GM12892 (cell line): ENCODE data around the gene ADCY1.

Experiments used
- DNase-seq: peaks from one replicate; pipeline ENCODE4 v3.0.0; 2011; ENCODE audit not compliant: insufficient read length
- FAIRE-seq: peaks from 2 replicates; lab custom pipeline; 2011; peaks lifted over from hg19 to GRCh38; lab: Jason Lieb, UNC
- POLR2A ChIP-seq: IDR thresholded peaks from 2 replicates; pipeline ENCODE4 v1.6.1; 2011; ENCODE audit warnings: low read depth, low read length, control low read depth
- POLR2AphosphoS5 ChIP-seq: IDR thresholded peaks from 2 replicates; pipeline ENCODE4 v1.6.1; 2011; ENCODE audit warnings: low read depth, low read length, control low read depth
- TAF1 ChIP-seq: IDR thresholded peaks from 2 replicates; pipeline ENCODE4 v1.6.1; 2011; ENCODE audit warnings: low read depth, mild to moderate bottlenecking, control low read depth, low read length, borderline replicate concordance

ADCY1 gene

DNA sequence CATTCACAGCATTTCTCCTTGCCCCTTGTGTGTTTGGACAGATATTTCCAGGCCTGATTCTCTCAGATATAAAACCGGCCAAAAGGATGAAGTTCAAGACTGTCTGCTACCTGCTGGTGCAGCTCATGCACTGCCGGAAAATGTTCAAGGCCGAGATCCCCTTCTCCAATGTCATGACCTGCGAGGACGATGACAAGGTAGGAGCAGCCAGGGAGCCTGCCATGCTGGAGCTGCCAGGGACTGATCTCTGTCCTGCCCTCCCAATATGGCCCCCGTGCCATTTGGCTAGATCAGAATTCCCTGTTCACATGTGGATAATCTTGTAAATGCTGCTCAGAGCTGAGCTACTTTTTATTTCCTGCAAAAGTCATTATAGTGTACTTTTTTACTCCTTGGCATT is 87.8 kb downstream of the ADCY1 start:
- no peak for FAIRE-seq
- no peak for DNase-seq
- TF ChIP-seq POLR2A (no peak), TAF1 (no peak), POLR2AphosphoS5 (no peak)

DNA sequence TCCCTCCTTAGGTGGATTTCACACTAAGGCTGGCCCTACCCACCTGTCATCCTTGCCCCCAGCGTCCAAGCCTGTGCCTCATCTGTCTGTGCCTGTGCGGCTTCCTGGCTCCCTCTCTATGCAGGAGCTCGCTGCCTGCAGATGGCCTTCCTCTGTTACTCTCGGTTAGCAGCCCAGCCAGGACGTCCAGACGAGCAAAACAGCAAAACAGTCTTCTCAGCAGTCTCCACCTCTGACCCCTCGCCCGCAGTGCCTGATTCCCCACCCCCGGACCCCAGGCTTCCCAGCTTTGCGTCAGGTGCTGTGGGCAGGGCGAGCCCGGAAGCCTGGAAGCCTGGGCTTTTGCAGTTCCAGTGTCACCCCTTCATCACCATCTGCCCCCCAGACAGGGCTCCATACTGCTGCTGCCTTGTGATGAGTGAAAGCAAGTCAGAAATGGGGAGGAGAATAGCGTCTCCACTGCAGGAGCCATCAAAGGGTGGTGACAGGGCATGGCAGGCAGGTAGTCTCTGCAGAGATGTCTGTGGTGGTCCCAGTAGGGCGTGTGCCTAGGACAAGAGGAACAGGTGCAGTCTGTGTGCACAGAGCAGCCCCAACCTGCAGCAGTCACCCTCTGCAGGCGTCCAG is 88.5 kb downstream of the ADCY1 start:
- FAIRE-seq (no peak), DNase-seq (no peak)
- TF ChIP-seq POLR2A (no peak), TAF1 (no peak), POLR2AphosphoS5 (no peak)

DNA sequence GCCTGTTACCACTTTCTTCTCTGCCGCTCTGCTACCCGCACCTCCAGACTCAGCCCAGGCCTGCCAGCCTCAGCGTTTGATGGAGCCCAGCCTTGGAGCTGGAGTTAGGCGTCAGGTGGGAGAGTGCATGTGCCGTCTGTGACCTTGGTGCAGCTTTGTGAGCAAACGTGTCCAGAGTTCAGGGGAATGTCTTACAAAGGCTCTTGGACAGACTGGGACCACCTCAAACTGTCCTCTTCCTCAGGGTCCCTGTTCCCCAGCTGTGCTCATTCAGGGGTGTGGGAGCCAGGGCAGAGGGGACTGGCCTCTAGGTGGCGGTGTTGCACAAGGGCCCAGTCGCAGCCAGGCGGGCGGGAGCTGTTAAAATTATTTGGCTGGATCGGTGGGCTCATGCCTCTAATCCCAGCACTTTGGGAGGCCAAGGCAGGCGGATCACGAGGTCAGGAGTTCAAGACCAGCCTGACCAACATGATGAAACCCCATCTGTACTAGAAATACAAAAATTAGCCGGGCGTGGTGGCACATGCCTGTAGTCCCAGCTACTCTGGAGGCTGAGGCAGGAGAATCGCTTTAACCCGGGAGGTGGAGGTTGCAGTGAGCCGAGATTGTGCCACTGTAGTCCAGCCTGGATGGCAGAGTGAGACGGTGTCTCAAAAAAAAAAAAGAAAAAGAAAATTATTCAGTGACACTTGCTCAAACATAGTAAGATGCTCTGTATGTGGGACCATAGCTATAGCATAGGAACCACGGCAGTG is 89.2 kb downstream of the ADCY1 start:
- FAIRE-seq (no peak), DNase-seq (no peak)
- TF ChIP-seq POLR2A (no peak), TAF1 (no peak), POLR2AphosphoS5 (no peak)

DNA sequence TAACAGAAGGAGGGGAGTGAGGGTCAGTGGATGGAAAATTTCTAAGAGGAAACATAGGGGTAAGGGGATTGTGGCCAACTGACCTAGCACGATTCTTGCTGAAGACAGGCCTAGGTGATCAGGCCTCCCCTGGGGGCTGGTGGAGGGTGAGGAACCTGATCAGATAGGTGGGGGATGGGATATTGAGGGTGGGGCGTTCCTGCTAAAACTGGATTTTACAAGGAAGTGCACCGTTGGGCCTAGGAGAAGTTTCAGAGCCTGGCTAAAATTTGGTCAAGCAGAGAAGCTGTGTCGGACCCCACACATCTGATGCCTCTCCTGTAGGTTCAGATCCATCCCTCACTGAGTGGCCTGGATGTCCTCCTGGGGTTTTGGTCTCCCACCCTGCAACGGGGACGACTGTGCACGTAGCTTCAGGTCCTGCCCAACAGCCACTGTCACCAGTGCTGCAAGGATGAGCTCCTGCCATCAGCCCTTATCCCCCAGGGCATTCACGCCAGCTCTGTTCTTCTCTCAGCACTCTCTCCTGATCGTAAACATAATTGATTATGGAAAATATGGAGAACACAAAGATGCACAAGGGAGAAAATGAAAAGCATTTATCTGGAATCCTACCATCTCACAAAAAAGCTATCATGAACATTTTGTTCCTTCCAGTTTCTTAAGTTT is 89.9 kb downstream of the ADCY1 start:
- DNase-seq (no peak), FAIRE-seq (no peak)
- TF ChIP-seq TAF1 (no peak), POLR2AphosphoS5 (no peak), POLR2A (no peak)

DNA sequence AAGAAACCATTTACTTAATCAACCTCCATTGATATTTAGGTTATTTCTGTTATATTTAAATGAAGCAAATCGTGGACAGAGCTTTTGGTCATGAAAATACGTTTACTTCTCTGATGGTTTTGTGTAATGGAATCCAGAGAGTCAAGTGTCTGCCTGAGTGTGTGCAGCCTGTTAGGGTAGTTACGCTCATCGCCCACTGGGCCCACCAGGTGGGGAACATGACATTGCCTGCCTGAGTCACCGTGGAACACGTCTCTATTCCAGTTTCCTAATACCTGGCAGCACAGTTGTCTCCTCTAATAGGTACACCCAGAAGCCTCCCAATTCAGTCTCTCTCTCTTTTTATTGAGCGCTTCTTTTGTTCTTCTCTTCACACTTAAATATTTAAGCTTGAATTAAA is 91.0 kb downstream of the ADCY1 start:
- DNase-seq (no peak), FAIRE-seq (no peak)
- no peak for TF ChIP-seq POLR2A
- TF ChIP-seq POLR2AphosphoS5 = no peak
- no peak for TF ChIP-seq TAF1

DNA sequence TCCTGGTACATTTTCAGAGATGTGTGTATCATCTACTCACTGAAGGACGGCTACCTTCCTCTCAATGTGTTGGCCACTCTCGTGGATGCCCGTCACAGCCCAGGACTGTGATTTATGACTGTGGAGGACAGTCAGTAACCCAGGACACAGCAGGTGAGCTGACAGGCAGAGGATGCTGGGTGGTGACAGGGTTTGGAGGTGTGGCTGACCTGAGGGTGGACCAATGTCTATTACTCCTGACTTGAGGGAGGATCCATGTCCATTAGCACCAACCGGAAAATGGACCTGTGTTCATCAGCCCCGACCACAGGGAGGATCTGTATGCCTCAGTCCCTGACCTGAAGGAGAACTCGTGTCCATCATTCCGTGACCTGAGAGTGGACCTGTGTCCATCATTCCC is 96.1 kb downstream of the ADCY1 start:
- TF ChIP-seq POLR2A = no peak
- TF ChIP-seq TAF1 = no peak
- TF ChIP-seq POLR2AphosphoS5 = no peak
- no peak for DNase-seq
- no peak for FAIRE-seq

DNA sequence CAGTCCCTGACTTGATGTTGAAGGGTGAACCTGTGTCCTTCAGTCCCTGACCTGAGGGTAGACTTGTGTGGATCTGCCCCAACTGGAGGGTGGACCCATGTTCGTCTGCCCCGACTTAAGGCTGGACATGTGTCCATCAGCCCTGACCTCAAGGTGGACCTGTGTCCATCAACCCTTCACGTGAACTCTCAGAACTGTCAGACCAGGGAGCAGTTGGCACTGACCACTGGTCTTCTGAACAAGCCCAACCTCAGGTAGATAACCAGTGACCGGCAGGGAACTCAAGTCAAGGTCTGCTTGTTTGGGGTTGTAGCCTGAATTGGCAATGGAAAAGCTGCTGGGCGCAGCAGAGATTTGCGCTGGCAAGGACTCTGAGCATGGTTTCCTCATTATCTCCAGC is 96.5 kb downstream of the ADCY1 start:
- TF ChIP-seq POLR2A (no peak), POLR2AphosphoS5 (no peak), TAF1 (no peak)
- no peak for FAIRE-seq
- DNase-seq = no peak

DNA sequence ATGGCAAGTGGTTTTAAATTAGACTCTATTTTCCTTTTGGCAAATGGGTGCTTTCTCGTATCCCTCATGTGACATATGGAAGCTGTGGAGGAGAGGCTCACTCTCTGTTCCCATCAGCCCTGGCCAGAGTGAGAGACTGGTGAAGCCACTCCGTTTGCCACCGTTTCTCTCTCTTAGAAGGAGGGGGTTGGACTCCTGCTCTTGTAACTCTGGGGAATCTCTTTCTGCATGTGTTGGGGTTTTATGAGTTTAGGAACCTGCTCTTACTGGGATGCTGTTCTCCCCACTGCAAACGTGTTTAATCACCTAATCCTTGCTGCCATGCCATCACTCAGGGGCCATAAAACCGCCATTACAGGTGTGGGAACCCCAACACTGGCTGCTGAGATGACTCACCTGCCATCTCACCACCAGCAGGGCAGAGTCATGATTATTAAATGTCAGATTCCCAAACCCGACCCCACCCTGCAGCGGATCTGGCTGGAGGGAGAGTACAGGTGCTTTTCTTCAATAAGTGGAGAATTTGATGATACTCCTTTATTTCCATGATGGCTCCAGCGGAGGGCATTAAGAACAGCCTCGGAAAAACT is 103.2 kb downstream of the ADCY1 start:
- DNase-seq (no peak), FAIRE-seq (no peak)
- TF ChIP-seq TAF1 (no peak), POLR2AphosphoS5 (no peak), POLR2A (no peak)

DNA sequence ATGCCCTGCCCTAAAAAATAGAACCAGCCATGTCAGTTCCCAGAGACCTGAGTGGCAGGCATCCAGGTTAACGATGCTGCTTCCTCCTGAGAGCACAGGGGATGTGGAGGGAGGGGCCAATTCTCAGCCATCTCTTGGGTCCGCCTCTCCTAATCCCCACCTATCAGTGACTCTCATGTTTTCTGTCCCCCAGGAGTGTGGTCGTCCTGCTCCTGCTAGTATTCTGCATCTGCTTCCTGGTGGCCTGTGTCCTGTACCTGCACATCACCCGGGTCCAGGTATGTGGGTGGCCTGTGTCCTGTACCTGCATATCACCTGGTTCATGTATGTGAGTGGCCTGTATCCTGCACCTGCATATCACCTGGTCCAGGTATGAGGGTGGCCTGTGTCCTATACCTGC is 105.3 kb downstream of the ADCY1 start:
- no peak for DNase-seq

DNA sequence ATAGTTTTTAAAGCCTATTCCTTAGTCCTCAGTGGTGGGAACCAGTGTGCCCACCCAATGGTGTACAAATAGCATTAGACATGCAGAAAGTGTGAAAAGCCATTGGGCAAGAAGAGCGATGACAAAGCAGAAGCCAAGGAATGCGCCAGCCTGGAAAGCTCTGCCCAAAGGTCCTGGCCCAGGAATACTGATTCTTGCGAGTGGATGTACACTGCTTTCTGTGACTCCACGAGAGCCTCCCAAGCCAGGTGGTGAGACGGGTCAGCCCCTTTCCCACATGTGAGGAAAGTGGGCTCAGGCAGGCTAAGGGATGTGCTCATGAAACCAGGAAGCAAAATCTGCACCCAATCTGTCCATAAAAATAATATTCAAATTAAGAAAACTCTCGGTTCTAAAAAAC is 106.6 kb downstream of the ADCY1 start:
- no peak for FAIRE-seq
- no peak for TF ChIP-seq POLR2A
- DNase-seq = no peak

More for the DNA sequence above, 105.3 kb downstream of the ADCY1 start:
- peak; percentile 38 for FAIRE-seq
- no peak for TF ChIP-seq TAF1
- TF ChIP-seq POLR2AphosphoS5 = no peak
- TF ChIP-seq POLR2A = no peak

DNA sequence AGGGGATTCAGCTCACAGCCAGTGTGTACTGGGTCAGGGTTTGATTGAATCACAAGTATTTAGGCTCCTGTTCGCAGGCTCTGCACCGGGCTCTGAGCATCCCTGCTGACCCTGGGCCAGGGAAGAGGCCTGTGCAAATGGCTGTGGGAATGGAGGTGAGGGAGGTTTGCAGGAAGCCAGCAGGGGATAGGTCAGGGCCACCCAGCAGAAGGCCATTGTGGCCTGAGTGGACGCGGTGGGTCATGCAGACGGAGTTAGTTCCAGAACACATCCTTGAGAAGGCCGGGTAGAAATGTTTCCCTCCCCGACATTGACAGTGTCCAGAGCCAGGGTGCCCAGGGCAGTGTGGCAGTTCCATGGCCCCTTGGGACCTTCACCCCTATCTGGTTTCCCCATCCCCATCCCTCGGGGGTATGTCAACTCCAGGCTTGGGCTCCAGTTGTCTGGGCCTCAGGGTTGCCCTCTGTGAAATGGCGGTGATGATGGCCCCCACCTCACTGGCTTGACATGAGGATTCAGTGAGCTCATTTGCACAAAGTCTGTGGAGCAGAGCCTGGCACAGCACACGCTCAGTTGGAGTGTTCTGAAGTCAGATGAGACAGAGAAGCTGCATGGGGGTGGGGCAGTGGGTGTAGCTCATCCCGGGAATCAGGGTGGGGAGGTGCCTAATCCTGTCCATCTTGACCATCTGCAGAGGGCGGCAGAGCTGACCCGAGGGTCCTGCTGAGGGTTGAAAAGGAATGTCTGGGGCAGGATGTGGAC is 107.6 kb downstream of the ADCY1 start:
- no peak for FAIRE-seq
- TF ChIP-seq POLR2AphosphoS5 (no peak), TAF1 (no peak), POLR2A (no peak)
- no peak for DNase-seq
